ENCODE data around the gene CDKN3.
"Not testable (repeated sequence)": the region's sequence is repeated elsewhere in the genome, so short reads cannot be mapped to it uniquely, and the experiment has no call there.

The CDKN3 gene

DNA sequence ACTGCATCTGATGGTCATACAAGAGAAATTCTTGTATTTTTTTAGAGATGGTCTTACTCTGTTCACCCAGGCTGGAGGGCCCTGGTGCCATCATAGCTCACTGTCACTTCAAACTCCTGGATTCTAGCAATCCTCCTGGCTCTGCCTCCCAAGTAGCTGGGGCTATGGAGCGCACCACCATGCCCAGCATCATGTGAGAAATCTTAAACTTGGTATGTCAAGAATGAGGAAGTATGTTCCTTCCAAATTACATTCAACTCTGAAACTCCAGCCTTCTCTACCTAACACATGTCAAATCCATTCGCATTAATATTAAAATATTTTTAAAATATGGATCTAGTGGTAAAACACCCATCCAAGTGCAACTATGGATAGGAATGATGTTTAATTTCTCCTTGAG lies 27.5 kb upstream of the CDKN3 start:
- Histone ChIP-seq H3K27ac (ENCODE audit: low read depth, low read length) (no peak overlapping the region), H3K9me3 (ENCODE audit: control insufficient read depth in 1 of 2, low read length in 2 of 2) (no peaks in the 10 kb centered on the region), H3K4me3 (ENCODE audit: low read depth in 1 of 2, low read length in 2 of 2) (no peak overlapping the region), H3K36me3 (ENCODE audit: control insufficient read depth in 1 of 2, insufficient read depth in 2 of 2, low read length in 2 of 2) (no peaks in the 10 kb centered on the region), H3K9ac (ENCODE audit: low read depth in 1 of 2, low read length in 2 of 2) (no peak overlapping the region), H3K27me3 (ENCODE audit: control insufficient read depth in 1 of 2, insufficient read depth in 2 of 2, low read length in 2 of 2) (no peaks in the 10 kb centered on the region), H3K4me1 (ENCODE audit: control insufficient read depth in 1 of 2, insufficient read depth in 2 of 2, low read length in 2 of 2) (peaks cover 6 to 15% of the 10 kb centered on the region in 2 donors)

DNA sequence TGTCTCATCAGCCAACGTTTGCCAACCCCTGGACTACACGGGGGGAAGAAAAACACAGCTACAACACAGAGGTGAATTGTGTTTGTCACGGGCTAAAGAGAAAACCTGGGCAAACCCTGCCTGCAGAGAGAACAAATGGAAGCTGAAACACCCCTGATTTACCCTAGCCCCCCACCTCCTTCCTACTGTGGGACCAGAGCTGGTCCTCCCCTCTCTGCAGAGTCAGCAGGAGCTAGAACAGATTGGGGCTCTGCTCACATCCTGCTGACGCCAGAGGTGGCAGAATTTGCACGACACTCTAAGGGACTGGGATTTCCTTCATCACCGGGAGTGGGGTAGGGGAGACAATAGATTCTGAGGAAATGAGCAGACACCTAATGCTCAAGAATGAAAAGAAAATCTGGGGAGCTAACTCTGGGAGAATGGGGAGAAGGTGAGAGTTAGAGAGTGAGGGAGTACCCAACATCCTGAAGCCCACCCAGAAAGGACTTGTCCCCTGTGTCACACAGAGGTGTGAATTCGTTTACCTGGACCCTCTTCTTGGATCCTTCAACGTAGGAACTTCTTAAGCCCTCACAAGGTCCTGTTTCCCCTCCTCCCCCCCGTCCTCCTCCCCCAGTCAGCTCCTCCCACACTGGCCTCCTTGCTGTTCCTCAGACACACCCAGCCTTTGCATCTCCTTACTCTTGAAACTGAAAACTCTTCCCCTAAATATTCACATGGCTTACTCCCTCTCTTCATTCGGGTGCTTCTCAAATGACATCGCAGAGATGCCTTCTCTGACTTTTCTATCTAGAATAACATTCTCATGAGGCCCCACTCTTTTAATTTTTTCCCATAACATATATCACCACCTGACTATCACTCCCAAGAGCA lies 26.2 kb upstream of the CDKN3 start:
- Histone ChIP-seq H3K4me3 (ENCODE audit: low read depth in 1 of 2, low read length in 2 of 2) (no peak overlapping the region), H3K9me3 (ENCODE audit: control insufficient read depth in 1 of 2, low read length in 2 of 2) (no peaks in the 10 kb centered on the region), H3K9ac (ENCODE audit: low read depth in 1 of 2, low read length in 2 of 2) (no peak overlapping the region), H3K36me3 (ENCODE audit: control insufficient read depth in 1 of 2, insufficient read depth in 2 of 2, low read length in 2 of 2) (no peaks in the 10 kb centered on the region), H3K27me3 (ENCODE audit: control insufficient read depth in 1 of 2, insufficient read depth in 2 of 2, low read length in 2 of 2) (no peaks in the 10 kb centered on the region), H3K4me1 (ENCODE audit: control insufficient read depth in 1 of 2, insufficient read depth in 2 of 2, low read length in 2 of 2) (peaks cover 10 to 15% of the 10 kb centered on the region in 2 donors), H3K27ac (ENCODE audit: low read depth, low read length) (no peak overlapping the region)

DNA sequence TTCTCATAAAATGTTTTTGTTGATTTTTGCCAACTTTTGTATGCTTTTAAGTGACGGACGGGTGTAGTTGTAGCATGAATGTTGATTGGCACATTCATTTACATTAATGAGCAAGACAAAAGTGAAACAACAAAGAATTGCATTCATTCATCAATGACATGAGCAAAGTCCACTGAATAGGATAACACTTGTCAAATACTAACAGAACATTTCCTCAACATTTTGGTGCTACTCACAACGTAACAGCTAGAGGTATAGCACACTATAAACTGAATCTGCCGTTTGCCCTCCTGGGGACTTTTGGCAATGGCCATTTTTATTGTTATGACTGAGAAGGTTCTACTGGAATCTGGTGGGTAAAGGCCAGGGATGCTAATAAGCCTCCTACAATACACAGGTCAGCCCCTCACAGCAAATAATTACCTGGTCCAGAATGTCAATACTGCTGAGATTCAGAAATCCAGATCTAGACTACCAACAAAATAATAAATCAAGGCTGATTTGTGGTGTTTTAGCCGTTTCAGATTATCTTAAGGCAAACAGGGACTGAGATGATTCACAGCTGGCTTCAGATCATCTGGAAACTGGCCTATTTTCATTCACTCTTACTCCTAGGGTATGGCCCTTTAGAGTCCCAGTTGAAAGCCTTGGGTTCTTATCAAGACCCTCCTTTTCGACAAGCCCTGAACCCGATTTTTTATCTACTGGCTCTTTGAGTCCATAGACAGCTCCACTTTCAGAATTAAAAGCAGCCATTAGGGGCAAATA lies 22.5 kb upstream of the CDKN3 start:
- Histone ChIP-seq H3K36me3 (ENCODE audit: control insufficient read depth in 1 of 2, insufficient read depth in 2 of 2, low read length in 2 of 2) (no peaks in the 10 kb centered on the region), H3K27me3 (ENCODE audit: control insufficient read depth in 1 of 2, insufficient read depth in 2 of 2, low read length in 2 of 2) (no peaks in the 10 kb centered on the region), H3K27ac (ENCODE audit: low read depth, low read length) (no peak overlapping the region), H3K4me3 (ENCODE audit: low read depth in 1 of 2, low read length in 2 of 2) (no peak overlapping the region), H3K9ac (ENCODE audit: low read depth in 1 of 2, low read length in 2 of 2) (no peak overlapping the region), H3K4me1 (ENCODE audit: control insufficient read depth in 1 of 2, insufficient read depth in 2 of 2, low read length in 2 of 2) (peaks cover 6% of the 10 kb centered on the region in 2 donors), H3K9me3 (ENCODE audit: control insufficient read depth in 1 of 2, low read length in 2 of 2) (no peaks in the 10 kb centered on the region)

DNA sequence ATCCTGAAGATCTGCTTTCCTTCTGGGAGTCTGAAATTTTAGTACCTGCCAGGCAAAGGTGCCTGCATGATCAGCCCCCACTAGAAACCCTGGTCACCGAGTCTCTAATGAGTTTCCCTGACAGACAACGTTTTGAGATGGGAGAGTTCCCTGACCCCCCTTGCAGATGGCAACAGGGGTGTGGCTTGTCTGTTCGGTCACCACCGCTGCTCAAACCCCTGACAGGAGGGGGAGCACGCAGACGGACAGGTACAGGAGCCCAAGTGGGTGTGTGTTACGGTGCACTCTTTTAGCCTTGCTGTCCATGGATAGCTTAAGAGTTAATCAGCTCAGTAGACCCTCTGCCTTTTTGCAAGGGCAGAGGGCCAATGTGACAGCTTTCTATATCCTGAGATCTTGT lies 19.3 kb upstream of the CDKN3 start:
- no peak overlapping the region for H3K9ac ChIP-seq (ENCODE audit: low read depth in 1 of 2, low read length in 2 of 2)
- H3K27ac ChIP-seq (ENCODE audit: low read depth, low read length) = no peak overlapping the region
- H3K4me3 ChIP-seq (ENCODE audit: low read depth in 1 of 2, low read length in 2 of 2) = no peak overlapping the region
- H3K36me3 ChIP-seq (ENCODE audit: control insufficient read depth in 1 of 2, insufficient read depth in 2 of 2, low read length in 2 of 2) = no peaks in the 10 kb centered on the region
- no peaks in the 10 kb centered on the region for H3K27me3 ChIP-seq (ENCODE audit: control insufficient read depth in 1 of 2, insufficient read depth in 2 of 2, low read length in 2 of 2)
- no peaks in the 10 kb centered on the region for H3K9me3 ChIP-seq (ENCODE audit: control insufficient read depth in 1 of 2, low read length in 2 of 2)
- peaks cover 6% of the 10 kb centered on the region in 2 donors for H3K4me1 ChIP-seq (ENCODE audit: control insufficient read depth in 1 of 2, insufficient read depth in 2 of 2, low read length in 2 of 2)

GRCh38 chr14:54378893-54379292 lies 17.9 kb upstream of the CDKN3 start:
- H3K4me3 ChIP-seq (ENCODE audit: low read depth in 1 of 2, low read length in 2 of 2); H3K4me1 ChIP-seq (ENCODE audit: control insufficient read depth in 1 of 2, insufficient read depth in 2 of 2, low read length in 2 of 2); H3K9me3 ChIP-seq (ENCODE audit: control insufficient read depth in 1 of 2, low read length in 2 of 2): not testable (repeated sequence)

GRCh38 chr14:54380558-54380957 lies 16.2 kb upstream of the CDKN3 start:
- not testable (repeated sequence) for H3K9ac ChIP-seq (ENCODE audit: low read depth in 1 of 2, low read length in 2 of 2); H3K9me3 ChIP-seq (ENCODE audit: control insufficient read depth in 1 of 2, low read length in 2 of 2); H3K27ac ChIP-seq (ENCODE audit: low read depth, low read length); H3K27me3 ChIP-seq (ENCODE audit: control insufficient read depth in 1 of 2, insufficient read depth in 2 of 2, low read length in 2 of 2); H3K4me3 ChIP-seq (ENCODE audit: low read depth in 1 of 2, low read length in 2 of 2); H3K36me3 ChIP-seq (ENCODE audit: control insufficient read depth in 1 of 2, insufficient read depth in 2 of 2, low read length in 2 of 2); H3K4me1 ChIP-seq (ENCODE audit: control insufficient read depth in 1 of 2, insufficient read depth in 2 of 2, low read length in 2 of 2)

More at GRCh38 chr14:54378893-54379292, 17.9 kb upstream of the CDKN3 start:
- not testable (repeated sequence) for H3K9ac ChIP-seq (ENCODE audit: low read depth in 1 of 2, low read length in 2 of 2); H3K36me3 ChIP-seq (ENCODE audit: control insufficient read depth in 1 of 2, insufficient read depth in 2 of 2, low read length in 2 of 2); H3K27ac ChIP-seq (ENCODE audit: low read depth, low read length); H3K27me3 ChIP-seq (ENCODE audit: control insufficient read depth in 1 of 2, insufficient read depth in 2 of 2, low read length in 2 of 2)

DNA sequence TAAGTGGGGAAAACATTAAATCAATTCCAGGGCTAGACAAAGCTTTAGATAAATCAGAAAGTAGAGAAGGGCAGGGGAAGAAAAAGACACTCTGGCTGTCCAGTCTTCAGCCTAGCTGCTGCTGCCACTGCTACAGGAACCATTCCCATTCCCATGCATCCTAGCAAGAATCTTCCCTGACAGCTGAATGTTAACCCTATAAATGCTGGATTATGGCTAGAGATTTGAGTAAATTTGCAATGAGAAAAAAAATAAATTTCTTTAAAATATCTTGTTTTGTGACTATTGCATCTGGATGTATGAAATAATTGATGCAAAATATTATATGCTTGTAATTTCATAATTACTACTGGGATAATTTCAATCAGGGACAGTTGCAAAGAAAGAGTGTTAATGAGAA lies 15.0 kb upstream of the CDKN3 start:
- H3K36me3 ChIP-seq (ENCODE audit: control insufficient read depth in 1 of 2, insufficient read depth in 2 of 2, low read length in 2 of 2) = no peaks in the 10 kb centered on the region
- H3K27me3 ChIP-seq (ENCODE audit: control insufficient read depth in 1 of 2, insufficient read depth in 2 of 2, low read length in 2 of 2) = no peaks in the 10 kb centered on the region
- no peaks in the 10 kb centered on the region for H3K9me3 ChIP-seq (ENCODE audit: control insufficient read depth in 1 of 2, low read length in 2 of 2)
- H3K27ac ChIP-seq (ENCODE audit: low read depth, low read length) = no peak overlapping the region
- peaks cover 0 to 3% of the 10 kb centered on the region in 2 donors for H3K4me1 ChIP-seq (ENCODE audit: control insufficient read depth in 1 of 2, insufficient read depth in 2 of 2, low read length in 2 of 2)
- H3K9ac ChIP-seq (ENCODE audit: low read depth in 1 of 2, low read length in 2 of 2) = no peak overlapping the region
- no peak overlapping the region for H3K4me3 ChIP-seq (ENCODE audit: low read depth in 1 of 2, low read length in 2 of 2)

DNA sequence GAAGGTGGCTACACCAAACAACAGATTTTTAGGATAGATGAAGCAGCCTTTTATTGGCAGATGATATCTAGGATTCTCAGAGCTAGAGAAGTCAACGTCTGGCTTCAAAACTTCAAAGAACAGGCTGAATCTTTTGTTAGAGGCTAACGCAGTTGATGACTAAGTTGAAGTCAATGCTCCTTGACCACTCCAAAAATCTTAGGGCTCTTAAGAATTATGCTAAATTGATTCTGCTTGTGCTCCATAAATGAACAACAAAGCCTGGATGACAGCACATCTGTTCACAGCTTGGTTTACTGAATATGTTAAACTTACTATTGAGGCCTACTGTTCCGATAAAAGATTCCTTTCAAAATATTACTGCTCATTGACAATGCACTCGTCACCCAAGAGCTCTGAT lies 13.0 kb upstream of the CDKN3 start:
- no peak overlapping the region for H3K27ac ChIP-seq (ENCODE audit: low read depth, low read length)
- no peaks in the 10 kb centered on the region for H3K36me3 ChIP-seq (ENCODE audit: control insufficient read depth in 1 of 2, insufficient read depth in 2 of 2, low read length in 2 of 2)
- H3K9me3 ChIP-seq (ENCODE audit: control insufficient read depth in 1 of 2, low read length in 2 of 2) = no peaks in the 10 kb centered on the region
- peaks cover 0 to 7% of the 10 kb centered on the region in 2 donors for H3K4me1 ChIP-seq (ENCODE audit: control insufficient read depth in 1 of 2, insufficient read depth in 2 of 2, low read length in 2 of 2)
- no peak overlapping the region for H3K9ac ChIP-seq (ENCODE audit: low read depth in 1 of 2, low read length in 2 of 2)
- no peak overlapping the region for H3K4me3 ChIP-seq (ENCODE audit: low read depth in 1 of 2, low read length in 2 of 2)
- H3K27me3 ChIP-seq (ENCODE audit: control insufficient read depth in 1 of 2, insufficient read depth in 2 of 2, low read length in 2 of 2) = no peaks in the 10 kb centered on the region

GRCh38 chr14:54385556-54385955 lies 11.3 kb upstream of the CDKN3 start:
- Histone ChIP-seq H3K9me3 (ENCODE audit: control insufficient read depth in 1 of 2, low read length in 2 of 2) (no peaks in the 10 kb centered on the region), H3K4me3 (ENCODE audit: low read depth in 1 of 2, low read length in 2 of 2) (no peak overlapping the region), H3K27me3 (ENCODE audit: control insufficient read depth in 1 of 2, insufficient read depth in 2 of 2, low read length in 2 of 2) (no peaks in the 10 kb centered on the region), H3K4me1 (ENCODE audit: control insufficient read depth in 1 of 2, insufficient read depth in 2 of 2, low read length in 2 of 2) (peaks cover 0 to 7% of the 10 kb centered on the region in 2 donors), H3K36me3 (ENCODE audit: control insufficient read depth in 1 of 2, insufficient read depth in 2 of 2, low read length in 2 of 2) (no peaks in the 10 kb centered on the region), H3K27ac (ENCODE audit: low read depth, low read length) (no peak overlapping the region), H3K9ac (ENCODE audit: low read depth in 1 of 2, low read length in 2 of 2) (no peak overlapping the region)

- peaks cover 0 to 7% of the 10 kb centered on the region in 2 donors for H3K4me1 ChIP-seq (ENCODE audit: control insufficient read depth in 1 of 2, insufficient read depth in 2 of 2, low read length in 2 of 2)
- no peak overlapping the region for H3K9ac ChIP-seq (ENCODE audit: low read depth in 1 of 2, low read length in 2 of 2)
- H3K4me3 ChIP-seq (ENCODE audit: low read depth in 1 of 2, low read length in 2 of 2) = no peak overlapping the region
- no peaks in the 10 kb centered on the region for H3K9me3 ChIP-seq (ENCODE audit: control insufficient read depth in 1 of 2, low read length in 2 of 2)
- no peaks in the 10 kb centered on the region for H3K27me3 ChIP-seq (ENCODE audit: control insufficient read depth in 1 of 2, insufficient read depth in 2 of 2, low read length in 2 of 2)
- H3K27ac ChIP-seq (ENCODE audit: low read depth, low read length) = no peak overlapping the region
- no peaks in the 10 kb centered on the region for H3K36me3 ChIP-seq (ENCODE audit: control insufficient read depth in 1 of 2, insufficient read depth in 2 of 2, low read length in 2 of 2)
These were observed 9.5 kb upstream of the CDKN3 start for GRCh38 chr14:54387328-54387727.
